SK-N-DZ (cell line): Measurements from ENCODE around the gene ATP5PD.
"Not testable (repeated sequence)": the region's sequence is repeated elsewhere in the genome, so short reads cannot be mapped to it uniquely, and the experiment has no call there.

Experiments used
- DNase-seq: peaks from one replicate; pipeline ENCODE4 v3.0.0-alpha.2; 2015; ENCODE audit warnings: low spot score

ATP5PD gene

DNA sequence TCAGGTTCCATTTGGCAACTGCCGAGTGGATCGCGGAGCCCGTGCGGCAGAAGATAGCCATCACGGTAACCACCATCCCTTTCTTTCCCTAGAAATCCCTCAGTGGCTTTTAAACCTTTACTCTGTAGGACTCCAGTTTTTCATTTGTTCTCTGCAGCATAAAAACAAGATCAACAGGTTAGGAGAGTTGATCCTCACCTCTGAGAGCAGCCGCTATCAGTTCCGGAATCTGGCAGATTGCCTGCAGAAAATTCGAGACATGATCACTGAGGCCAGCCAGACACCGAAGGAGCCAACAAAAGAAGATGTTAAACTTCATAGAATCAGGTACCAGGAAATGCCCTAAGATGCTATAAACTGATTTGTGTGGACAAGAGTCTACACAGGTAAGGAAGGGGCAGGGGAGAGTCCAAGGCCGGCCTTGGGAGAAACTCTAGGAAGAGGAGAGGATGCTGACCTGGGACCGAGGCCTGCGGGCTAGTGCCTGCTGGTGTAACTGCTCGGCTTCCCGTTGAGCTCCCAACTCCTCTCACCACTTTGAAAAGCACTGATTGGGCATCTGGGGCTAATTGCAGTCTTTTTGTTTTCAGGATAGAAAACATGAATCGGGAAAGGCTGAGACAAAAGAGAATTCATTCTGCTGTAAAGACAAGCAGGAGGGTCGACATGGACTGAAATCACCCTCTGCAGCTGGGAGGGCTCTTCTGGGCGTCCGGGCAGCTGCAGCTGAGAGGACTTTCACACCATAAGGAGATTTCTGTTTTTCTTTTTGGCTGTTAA, 26.2 kb downstream of the ATP5PD start:
- no peak for DNase-seq

DNA sequence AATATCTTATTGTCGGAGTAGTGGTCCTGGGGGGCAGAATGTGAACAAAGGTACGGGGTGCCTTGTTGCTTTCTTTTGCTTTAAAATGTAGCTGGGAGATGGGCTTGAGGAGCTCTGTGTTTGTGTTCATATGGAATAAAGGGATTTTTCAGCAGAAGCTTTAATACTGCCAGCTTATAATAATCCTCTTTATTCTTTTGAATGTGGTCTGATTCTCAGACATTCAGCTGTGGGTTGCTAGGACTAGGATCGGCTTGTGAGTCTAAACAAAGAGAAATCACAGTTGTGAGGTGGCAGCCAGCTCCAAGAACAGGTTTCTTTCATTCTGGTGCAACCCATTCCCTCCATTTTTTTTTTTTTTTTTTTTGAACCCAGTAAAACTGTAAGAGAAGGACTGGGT, 27.1 kb downstream of the ATP5PD start:
- DNase-seq = no peak

DNA sequence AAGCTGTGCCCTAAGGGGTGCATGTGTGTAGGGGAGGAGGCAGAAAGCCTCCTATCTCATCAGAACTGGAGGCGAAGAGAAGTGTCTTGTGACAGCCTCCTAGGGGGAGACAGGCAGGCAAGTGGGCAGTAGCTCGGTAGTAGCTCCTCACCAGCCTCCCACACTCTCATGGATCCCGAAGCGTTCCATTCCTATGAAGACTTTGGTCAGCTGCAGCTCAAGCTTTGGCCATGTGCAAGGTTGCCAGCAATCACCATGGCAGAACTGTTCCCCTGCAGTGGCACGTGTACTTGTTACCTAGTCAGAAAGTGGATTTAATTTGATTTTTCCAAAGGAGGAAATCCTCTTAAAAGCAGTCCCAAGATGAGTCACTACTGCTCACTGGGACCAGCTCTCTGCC, 27.6 kb downstream of the ATP5PD start:
- DNase-seq = no peak

DNA sequence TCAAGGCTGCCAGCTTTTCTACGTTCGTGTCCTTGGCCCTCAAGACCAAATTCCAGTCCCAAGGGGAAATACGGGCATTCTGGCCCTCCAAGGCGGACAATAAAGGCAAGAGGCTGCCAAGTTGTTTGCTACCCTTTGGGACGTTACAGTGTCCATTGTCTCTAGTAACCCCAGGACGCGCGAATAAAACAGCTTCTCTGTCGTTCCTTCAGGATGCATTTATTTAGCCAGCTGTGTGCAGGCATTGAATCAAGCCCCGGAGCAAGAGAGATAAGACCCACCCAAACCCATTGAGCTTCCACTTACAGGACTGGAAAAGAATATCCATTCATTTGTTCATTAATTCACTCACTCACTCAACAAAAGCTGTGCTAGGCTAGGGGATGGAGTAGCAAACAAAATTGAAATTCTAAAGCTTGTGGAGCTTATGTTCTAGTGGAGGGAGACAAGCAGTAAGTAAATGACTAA, 33.6 kb downstream of the ATP5PD start:
- no peak for DNase-seq

DNA sequence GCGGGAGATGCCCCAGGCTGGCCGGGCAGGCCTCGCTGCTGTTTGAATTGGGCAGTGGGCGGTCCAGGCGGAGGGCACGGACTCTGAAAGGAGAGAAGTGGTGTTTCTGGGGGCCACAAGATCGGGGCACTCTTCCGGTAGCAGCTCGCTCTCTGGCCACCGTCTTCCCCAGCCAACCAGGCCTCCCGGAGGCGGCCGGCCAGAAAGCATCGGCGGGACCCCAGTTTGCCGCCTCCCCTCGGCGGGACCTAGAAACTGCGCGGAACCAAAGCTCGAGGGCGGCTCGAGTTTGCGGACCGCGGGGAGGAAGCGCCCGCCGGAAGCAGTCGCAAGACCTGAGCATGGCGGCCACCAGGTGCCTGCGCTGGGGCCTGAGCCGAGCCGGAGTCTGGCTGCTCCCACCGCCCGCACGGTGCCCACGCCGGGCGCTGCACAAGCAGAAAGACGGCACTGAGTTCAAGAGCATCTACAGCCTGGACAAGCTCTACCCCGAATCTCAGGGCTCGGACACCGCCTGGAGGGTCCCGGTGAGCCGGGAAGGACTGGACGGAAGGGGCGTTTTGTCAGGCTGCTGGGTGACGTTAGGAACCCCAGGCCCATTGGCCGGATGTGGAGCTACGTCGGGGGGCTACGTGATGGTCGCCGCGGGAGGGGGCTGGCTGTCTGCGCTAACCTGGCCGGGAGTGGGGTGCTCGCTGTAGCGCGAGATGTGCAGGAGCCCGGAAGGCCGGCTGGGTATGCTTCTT, 34.2 kb downstream of the ATP5PD start, which contains the start of gene MRPL58:
MRPL58 (plus strand) TSS at position 325 of the 746 bp plus-strand sequence; CDS start at position 342, 17 bp downstream.
- DNase-seq = peak; percentile 94

DNA sequence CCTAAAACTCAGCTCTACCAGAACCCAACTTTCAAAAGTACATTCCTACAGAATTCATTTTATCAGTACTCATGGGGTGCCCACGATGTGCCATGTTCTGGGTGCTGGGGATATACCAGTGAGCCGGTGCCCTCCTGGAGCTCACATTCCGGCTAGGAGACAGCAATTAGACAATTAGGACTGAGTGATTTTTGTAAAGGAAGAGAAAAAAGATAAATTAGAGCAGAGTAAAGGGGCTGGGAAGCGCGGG, 34.7 kb downstream of the ATP5PD start:
- no peak for DNase-seq

DNA sequence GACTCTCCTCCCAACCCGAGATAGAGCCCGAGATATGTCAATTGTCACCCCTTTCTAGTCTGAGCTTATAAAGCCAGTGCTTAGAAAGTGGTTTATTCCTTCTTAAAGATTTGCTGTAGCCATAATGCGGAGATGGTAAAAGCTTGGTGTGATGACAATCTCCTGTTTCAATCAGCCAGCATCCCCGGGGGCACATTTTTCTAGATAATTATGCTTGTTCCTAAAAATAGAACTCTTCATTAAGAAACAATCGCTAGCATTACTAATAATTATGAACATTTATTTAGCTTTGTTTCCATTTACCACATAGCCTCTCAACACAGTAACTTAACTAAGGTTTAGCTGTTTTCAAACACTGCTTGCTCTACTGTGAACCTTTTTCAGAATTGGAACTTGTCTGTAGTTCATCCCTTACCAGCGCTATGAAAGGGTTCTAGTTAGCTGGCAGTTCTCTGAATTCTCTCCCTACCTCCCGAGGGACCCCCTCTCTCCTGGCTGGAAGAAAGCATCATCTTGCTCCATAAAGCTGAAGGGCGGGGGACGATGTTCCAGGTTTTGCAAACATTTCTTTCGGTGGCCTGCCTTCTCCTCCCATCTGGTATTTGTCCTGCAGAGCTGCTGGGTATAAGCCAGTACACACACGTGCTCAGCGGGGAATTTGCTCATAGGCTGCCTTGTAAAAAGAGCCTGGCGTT, 35.2 kb downstream of the ATP5PD start:
- peak; percentile 62 for DNase-seq

DNA sequence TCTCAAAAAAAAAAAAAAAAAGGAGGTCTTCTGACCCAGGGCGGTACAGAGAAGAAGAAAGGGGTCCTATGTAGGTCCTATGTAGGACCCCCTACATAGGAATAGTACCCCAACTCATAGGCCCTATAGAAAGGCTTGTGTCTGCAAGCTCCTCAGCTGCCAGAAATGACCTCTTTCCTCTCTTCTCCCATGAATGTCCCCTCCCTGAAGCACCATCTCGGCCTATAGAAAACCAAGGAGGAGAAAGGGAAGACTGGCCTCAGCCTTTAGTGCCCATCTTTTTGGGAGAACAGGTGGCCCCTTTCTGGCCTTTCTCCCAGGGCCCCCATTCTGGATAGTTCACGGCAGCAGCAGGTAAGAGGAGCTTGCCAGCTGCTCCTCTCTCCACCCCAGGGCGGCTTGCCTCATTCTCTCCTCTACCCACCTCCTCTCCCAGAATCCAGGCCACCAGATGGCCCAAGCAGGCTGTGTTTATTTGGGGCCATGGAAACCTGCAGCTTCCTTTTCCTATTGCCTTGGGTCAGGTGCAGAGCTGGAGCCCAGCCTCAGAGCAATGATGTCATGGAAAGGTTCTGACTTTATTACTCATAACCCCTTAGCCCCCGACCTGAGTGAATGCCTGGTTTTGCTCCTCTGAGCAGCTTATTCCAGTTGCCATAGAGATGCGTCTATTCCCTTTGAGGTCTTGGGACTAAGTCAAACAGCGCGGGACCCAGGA, 35.9 kb downstream of the ATP5PD start:
- DNase-seq = peak; percentile 83

DNA sequence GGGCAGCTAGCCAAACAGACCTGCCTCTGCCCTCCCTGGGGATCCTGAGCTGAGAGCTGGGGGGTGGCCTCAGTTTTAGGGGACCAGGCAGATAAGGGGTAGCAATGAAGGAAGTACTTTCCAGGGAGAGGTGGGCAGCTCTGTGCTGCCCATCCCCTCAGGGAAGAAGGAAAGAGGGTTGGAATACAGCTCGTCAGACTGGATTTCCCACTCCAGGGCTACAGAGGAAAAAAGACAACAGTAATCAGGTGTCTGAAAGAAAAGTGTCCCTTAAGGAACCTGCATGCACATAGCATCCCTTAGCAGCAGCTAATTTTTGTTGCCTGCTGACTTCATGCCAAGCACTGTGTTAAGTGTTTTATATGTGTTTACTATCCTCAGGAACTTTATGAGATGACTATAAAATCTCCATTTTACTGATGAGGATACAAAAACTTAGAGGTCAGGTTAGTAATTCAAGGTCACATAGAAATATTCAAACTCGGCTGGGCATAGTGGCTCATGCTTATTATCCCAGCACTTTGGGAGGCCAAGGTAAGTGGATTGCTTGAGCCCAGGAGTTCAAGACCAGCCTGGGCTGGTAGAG, 37.5 kb downstream of the ATP5PD start:
- DNase-seq = no peak

DNA sequence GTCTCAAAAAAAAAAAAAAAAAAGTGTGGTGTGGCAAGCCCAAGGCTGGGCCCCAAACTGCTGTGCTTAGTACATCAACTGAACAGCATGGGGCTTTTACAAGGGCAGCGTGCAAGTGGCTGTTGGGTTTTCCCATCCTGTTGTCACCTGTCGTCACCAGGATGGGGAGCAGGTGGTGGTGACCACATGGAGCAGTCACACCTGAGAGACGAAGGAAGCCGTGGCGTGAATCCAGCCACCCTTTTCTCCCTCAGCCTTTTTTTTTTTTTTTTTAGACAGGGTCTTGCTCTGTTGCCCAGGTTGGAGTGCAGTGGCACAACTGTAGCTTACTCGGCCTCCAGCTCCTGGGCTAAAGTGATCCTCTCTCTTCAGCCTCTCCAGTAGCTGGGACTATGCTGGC, 38.4 kb downstream of the ATP5PD start:
- DNase-seq = no peak

DNA sequence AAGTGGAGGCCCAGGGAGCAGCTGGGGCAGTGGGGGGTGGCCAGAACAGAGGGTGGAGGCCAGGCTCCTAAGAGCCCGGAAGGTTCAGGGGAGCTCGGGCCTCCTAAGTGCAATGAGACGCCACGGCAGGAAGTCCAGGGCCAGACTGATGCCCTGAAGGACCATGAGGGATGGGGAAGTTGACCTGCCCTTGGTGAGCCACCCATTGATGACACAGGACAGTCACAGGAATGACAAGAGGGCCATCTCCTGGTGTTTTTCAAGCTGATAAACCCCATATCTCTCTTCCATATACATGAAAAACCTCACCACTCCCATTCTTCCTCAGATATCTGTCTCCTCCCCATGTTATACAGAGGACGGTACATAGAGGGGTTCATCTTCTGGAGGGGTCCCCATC, 40.1 kb downstream of the ATP5PD start:
- no peak for DNase-seq

DNA sequence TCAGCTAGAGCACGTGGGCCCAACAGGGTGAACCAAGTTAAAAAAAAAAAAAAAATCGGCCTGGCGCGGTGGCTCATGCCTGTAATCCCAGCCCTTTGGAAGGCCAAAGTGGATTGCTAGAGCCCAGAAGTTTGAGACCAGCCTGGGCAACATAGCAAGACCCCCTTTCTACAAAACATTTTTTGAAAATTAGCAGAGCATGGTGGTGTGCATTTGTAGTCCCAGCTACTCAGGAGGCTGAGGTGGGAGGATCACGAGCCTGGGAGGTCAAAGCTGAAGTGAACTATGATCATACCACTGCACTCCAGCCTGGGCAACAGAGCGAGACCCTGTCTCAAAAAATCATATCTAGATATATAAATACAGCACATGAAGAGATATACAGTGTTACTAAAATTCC, 40.7 kb downstream of the ATP5PD start:
- DNase-seq = not testable (repeated sequence)

DNA sequence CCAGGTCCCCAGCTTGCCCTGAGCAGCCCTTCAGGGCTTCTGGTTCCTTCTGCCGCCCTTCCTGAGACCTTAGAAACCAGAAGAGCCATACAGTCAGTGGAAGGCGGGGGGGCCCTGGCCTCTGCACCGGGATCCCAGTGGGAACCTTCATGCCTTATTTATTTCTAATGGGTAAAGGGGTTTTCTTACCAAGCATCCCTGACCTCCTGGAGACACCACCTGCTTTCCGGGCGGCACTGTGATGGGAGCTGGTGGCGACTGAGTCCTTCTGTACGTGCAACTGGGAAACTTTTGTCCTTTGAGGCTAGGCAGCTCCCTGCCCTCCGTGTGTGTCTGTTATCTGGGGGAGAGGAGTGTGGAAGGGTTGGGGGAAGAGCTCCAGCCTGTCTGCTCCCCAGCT, 41.5 kb downstream of the ATP5PD start:
- no peak for DNase-seq

DNA sequence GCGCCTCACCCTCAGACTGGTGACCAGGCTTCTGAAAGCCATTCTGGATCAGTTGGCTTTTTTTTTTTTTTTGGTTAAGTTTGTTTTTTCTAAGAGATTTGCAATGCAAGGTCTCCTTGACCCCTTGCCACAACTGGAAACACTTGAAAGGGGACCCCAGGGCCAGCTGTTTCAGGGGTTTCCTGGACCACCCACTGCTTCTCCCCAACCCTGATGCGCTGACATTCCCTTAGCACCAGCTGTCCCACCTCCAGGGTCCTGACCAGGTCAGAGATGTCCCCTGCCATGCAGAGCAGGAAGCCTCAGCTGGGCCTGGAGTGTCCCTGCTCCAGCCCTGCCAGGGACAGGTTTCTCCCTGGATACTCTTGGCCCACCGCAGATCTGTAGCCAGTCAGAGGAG, 42.4 kb downstream of the ATP5PD start:
- no peak for DNase-seq

DNA sequence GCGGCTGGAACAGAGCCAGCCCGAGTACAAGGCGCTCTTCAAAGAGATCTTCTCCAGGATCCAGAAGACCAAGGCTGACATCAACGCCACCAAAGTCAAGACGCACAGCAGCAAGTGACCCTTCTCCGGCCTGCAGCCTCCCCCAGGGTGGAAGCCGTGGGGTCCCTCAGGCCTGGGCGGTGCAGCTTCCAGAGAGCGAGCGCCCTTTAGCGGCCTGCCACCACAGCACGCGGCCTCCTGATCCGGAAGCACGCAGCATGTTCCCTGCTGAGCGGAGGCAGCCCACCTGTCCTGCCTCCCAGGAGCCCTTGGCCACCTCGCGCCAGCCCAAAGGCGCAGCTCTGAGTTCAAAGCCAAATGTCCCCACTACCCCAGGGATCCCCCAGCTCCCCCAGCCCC, 42.8 kb downstream of the ATP5PD start:
- no peak for DNase-seq

DNA sequence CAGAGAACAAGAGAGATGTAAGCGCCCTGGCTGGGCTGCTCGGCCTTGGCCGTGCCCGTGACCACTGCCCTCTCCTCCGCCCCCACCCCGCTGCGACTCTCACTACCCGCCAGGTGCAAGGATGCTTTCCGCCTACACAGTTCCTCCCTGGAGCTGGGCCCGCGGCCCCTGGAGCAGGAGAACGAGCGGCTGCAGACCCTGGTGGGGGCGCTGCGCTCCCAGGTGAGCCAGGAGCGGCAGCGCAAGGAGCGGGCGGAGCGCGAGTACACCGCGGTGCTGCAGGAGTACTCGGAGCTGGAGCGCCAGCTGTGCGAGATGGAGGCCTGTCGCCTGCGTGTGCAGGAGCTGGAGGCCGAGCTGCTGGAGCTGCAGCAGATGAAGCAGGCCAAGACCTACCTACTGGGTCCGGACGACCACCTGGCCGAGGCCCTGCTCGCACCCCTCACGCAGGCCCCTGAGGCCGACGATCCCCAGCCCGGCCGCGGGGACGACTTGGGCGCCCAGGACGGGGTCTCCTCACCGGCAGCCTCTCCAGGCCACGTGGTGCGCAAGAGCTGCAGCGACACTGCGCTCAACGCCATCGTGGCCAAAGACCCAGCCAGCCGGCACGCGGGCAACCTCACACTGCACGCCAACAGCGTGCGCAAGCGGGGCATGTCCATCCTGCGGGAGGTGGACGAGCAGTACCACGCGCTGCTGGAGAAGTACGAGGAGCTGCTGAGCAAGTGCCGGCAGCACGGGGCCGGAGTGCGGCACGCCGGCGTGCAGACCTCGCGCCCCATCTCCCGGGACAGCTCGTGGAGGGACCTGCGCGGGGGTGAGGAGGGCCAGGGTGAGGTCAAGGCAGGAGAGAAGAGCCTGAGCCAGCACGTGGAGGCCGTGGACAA, 43.5 kb downstream of the ATP5PD start:
- no peak for DNase-seq

DNA sequence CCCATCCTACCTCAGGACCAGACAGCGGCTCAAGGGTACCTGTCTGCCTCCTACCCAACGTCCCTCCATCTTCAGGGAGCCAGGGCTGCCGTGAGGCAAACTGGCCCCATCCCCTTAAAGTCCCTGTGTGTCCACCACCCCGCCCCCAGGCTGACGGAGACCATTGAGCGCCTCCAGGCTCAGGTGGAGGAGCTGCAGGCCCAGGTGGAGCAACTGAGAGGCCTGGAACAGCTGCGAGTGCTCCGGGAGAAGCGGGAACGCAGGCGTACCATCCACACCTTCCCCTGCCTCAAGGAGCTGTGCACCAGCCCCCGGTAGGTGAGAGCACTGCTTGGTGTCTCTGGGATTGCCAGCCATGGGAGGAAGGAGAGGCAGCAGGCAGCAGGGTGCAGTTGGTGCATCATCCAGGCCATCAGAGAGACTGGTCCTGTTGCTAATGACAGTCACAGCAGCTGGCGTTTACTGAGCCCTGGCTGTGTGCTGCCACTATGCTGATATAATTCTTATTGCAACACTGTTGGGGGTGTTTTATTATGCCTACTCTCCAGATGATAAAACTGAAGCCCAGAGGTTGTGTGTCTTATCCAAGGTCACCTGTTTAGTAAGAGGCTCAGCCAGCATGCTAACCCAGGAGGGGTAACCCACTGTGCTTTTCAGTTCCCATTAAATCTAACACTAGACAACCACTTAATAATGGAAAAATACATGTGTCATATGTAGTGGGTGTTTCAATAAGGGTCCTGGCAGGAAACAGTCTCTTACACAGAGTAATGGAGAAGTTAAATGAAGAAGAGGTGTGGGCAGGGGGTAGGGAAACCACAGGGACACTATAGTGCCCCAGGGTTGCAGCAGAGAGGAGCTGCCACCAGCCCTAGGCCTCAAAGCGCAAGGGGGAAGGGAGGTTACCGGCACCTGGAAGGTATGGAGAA, 44.6 kb downstream of the ATP5PD start:
- DNase-seq = no peak

DNA sequence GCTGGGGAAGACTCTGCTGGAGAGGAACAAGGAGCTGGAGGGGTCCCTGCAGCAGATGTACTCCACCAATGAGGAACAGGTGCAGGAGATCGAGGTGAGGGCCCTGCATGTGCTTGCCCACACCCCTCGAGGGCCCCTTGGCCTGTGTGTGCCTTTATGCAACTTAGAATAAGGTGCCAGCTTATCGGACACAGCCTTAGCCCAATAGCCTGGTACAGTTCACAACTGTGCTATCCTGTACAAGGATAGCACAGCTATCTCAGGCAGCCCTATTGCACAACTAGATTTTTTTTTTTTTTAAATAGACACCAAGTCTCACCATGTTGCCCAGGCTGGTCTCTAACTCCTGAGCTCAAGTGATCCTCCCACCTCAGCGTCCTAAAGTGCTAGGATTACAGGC, 47.2 kb downstream of the ATP5PD start:
- no peak for DNase-seq

DNA sequence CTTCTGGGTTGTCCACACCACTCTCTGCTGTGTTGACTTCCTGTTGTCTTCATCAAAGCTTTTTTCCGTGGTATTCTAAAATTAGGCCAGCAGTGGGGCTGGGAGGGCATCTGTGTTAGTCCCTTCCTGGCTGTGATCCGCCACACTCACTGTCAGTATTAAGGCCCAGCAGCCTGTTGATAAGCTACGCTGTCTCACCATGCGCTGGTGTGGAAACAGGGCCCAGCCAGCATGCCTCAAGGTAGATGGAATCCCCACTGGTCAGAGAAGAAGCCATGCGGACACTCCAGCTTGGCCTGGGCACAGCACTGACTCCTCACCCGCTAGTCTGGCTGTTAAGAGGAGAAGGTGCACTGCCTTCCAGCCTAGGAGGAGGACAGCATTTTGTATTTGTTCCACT, 48.0 kb downstream of the ATP5PD start:
- DNase-seq = no peak
